Activated CD8-positive, alpha-beta memory T cell treated with anti-CD3 and anti-CD28 coated beads for 1 hour (primary cell): ENCODE measurements around the gene ADAM29.
"Not testable (repeated sequence)": the region's sequence is repeated elsewhere in the genome, so short reads cannot be mapped to it uniquely, and the experiment has no call there.

Experiments used
- DNase-seq, 2 donors: peaks; one replicate each; pipeline ENCODE4 v3.0.0-alpha.2; 2020; ENCODE audit warnings: low read depth in 1 of 2; ENCODE audit errors: extremely low read depth in 1 of 2

ADAM29 gene

DNA sequence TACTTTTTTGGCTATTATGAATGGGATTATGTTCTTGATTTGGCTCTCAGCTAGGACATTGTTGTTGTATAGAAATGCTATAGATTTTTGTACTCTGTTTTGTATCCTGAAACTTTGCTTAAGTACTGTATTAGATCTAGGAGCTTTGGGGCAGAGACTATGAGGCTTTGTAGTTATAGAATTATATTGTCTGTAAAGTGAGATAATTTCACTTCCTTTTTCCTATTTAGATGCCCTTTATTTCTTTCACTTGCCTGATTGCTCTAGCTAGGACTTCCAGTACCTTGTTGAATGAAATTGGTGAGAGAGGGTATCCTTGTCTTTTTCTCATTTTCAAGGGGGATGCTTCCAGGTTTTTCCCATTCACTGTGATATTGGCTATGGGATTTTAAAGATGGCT lies 28.1 kb downstream of the ADAM29 start:
- DNase-seq, result no peak

DNA sequence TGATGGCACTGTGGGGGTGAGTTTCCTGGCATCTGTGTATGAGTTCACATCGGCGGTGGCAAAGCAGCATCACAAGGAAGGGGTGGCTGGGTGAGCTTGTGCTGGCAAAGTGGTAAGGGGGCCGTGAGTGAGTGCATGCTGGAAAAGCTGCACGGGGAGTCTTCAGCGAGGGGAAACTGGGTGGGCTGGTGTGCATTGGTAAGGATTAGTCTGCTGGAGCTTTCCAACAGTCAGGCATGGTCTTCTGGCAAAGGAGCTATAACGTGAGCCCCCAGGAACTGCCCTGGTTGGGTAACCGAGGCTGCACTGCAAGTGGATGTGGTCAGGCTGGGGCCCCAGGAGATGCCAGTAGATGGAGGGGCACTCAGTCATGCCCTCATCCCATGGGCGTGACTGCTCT lies 30.7 kb downstream of the ADAM29 start:
- DNase-seq, result no peak

- DNase-seq, result no peak
Observed at GRCh38 chr4:174972911-174973310, 54.8 kb downstream of the ADAM29 start.

DNA sequence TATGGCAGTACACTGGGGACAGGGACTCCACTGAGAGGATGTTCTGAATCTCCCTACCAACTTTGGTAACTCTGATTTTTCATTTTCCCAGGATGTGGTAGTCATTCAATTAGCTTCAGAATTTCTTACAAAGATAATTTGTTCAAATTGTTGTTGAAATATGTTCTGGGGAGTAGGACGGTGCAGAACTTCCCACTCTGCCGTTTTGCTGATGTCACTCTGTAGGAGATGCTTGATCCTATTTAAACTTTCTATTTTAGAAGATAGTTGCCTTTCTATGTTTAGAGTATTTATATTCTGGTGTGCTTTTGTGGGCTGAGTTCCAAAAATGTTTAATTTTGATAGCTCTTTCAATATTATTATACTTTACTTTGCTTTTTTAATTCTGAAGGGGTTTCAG lies 55.2 kb downstream of the ADAM29 start:
- no peak for DNase-seq

DNA sequence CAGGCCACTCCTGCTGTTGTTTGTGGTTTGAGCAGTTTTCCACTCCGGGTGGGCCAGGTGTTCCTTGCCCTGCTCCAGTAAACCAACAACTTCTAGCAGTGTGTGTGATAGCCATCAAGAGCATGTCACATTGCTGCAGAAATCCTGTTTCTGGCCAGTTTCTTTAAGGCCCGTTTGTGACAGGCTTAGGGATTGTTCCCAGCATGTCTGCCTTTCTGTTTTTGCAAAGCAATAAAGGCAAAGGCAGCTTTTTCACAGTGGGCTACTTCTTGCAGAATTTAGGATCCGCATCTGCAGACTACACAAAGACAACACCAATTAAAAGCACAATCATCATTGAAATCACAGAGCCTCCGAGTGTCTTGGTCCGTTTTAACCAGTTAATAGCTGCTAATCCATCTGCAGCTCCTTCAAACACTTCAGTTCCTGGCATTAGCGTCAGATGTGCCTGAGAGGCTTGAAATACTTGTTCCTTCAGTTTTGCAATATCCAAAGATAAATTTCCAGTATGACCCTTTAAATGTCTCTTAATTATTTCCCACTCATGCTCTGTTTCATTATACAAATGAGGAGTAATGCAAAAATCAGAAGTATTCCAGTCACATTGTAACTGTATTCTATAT lies 65.1 kb downstream of the ADAM29 start:
- no peak for DNase-seq

DNA sequence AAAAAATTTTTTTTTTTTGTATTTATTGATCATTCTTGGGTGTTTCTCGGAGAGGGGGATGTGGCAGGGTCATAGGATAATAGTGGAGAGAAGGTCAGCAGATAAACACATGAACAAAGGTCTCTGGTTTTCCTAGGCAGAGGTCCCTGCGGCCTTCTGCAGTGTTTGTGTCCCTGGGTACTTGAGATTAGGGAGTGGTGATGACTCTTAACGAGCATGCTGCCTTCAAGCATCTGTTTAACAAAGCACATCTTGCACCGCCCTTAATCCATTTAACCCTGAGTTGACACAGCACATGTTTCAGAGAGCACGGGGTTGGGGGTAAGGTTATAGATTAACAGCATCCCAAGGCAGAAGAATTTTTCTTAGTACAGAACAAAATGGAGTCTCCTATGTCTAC lies 65.7 kb downstream of the ADAM29 start:
- DNase-seq, result not testable (repeated sequence)

DNA sequence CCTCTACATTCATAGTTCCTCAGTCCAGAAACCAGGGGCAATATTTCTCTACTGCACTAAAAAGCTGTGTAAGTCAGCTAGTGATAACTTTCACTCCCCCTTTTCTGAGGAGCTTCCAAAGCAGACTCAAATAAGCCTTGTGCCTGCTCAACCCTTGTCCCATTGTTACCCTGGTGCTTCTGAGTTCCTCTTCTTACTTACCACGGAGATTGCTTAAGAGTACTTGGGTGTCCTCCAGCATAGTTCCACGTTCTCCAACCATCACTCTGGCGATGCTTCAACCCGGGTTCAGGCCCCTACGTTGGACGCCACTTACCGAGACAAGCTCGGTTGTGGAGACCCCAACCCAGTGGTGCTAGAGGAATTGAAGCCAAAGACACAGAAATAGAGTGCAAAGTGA lies 71.6 kb downstream of the ADAM29 start:
- no peak for DNase-seq

DNA sequence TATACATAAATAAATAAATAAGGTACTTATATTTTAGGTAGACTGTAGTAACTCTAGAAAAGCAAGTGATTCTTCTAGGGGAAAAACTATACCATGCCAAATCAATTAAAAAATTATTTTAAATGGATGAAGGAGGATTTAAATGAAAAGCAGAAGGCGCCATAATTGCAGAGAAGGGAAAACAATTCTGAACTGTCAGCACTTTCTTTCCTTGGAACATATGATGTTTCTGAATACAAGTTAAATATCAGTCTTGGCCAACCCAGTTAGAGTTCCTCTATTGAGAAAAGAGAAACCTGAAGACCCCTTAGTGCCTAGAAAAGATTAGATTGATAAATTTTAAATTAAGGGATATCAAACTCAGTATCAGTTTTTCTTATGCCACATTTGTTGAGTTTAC lies 75.8 kb downstream of the ADAM29 start:
- no peak for DNase-seq

GRCh38 chr4:174996079-174996478 lies 77.9 kb downstream of the ADAM29 start:
- no peak for DNase-seq

- DNase-seq, result no peak
Observed at GRCh38 chr4:174999407-174999806, 81.2 kb downstream of the ADAM29 start.

- DNase-seq, result no peak
Observed at GRCh38 chr4:175017751-175018150, 99.6 kb downstream of the ADAM29 start.

- DNase-seq, result not testable (repeated sequence)
Observed at GRCh38 chr4:175019447-175019846, 101.3 kb downstream of the ADAM29 start.
